ENCODE results near the gene PRR13.
"Not testable (repeated sequence)": the region's sequence is repeated elsewhere in the genome, so short reads cannot be mapped to it uniquely, and the experiment has no call there.

Gene PRR13

DNA sequence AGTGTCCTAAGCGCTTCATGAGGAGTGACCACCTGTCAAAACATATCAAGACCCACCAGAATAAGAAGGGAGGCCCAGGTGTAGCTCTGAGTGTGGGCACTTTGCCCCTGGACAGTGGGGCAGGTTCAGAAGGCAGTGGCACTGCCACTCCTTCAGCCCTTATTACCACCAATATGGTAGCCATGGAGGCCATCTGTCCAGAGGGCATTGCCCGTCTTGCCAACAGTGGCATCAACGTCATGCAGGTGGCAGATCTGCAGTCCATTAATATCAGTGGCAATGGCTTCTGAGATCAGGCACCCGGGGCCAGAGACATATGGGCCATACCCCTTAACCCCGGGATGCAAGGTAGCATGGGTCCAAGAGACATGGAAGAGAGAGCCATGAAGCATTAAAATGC, 30.6 kb upstream of the PRR13 start:
- H4K20me1 ChIP-seq (ENCODE audit: low read depth, low read length): no peaks in the 10 kb centered on the region
- H2AFZ ChIP-seq (ENCODE audit: low read depth, low read length, severe bottlenecking): no peak overlapping the region
- peaks cover 16% of the 10 kb centered on the region; the same call in 1 of the 2 replicates for H3K36me3 ChIP-seq (ENCODE audit: low read length)

DNA sequence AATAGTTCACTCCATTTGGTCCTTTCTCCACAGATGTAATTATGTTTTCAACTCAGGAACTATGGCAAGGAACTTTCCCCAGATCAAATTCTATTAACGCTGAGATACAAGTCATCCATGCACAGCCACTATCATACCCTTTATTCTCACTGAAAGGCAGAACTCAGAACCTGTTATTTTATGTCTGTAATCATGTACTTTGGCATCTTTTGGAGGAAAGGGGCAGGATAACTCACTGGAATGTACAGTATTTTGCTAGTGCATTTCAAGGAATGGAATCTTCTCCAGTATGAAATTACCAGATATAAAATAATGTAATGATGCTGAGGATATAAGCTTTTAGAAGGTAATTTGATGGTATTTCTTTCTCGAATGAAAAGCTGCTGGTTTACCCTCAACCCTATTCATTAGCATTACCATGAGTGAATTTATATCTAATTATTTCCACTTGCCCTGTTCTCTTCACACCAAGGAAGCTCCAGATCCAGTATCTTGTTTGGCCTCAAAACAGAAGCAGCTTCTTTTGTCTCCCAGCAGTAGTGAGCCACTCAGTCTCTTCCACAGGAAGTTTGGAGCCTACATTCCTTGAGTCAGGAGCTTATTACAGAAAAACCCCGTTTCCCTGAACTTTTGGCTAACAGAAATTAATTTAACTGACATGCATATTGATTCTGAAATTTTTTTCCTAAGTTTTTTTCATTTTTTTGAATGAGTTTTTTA, 27.9 kb upstream of the PRR13 start:
- Histone ChIP-seq H3F3A (ENCODE audit: insufficient read depth) (0 out of 2 replicates have a peak, but pooled peaks cover 8% of the 10 kb centered on the region), H3K27ac (ENCODE audit: low read depth, low read length) (no peak overlapping the region), H3K9me2 (replicated peaks; ENCODE audit: insufficient read depth, low read length) (no peaks in the 10 kb centered on the region), H4K20me1 (ENCODE audit: low read depth, low read length) (no peaks in the 10 kb centered on the region), H3K4me3 (ENCODE audit: insufficient read depth, low read length, poor library complexity, severe bottlenecking) (no peak overlapping the region), H3K9ac (ENCODE audit: low read length) (no peak overlapping the region), H3K9me3 (ENCODE audit: insufficient read depth, low read length) (no peaks in the 10 kb centered on the region), H3K4me2 (ENCODE audit: low read depth, low read length, poor library complexity, severe bottlenecking) (no peak overlapping the region), H3K27me3 (ENCODE audit: low read length) (no peaks in the 10 kb centered on the region), H3K36me3 (ENCODE audit: low read length) (peaks cover 16% of the 10 kb centered on the region; the same call in 1 of the 2 replicates), H2AFZ (ENCODE audit: low read depth, low read length, severe bottlenecking) (no peak overlapping the region), H3K79me2 (ENCODE audit: insufficient read depth, low read length) (no peaks in the 10 kb centered on the region)
- no peak for TF ChIP-seq EZH2phosphoT487 (conservative IDR thresholded peaks at IDR 0.05; ENCODE audit: low read length)
- TF ChIP-seq, protein P1, sequence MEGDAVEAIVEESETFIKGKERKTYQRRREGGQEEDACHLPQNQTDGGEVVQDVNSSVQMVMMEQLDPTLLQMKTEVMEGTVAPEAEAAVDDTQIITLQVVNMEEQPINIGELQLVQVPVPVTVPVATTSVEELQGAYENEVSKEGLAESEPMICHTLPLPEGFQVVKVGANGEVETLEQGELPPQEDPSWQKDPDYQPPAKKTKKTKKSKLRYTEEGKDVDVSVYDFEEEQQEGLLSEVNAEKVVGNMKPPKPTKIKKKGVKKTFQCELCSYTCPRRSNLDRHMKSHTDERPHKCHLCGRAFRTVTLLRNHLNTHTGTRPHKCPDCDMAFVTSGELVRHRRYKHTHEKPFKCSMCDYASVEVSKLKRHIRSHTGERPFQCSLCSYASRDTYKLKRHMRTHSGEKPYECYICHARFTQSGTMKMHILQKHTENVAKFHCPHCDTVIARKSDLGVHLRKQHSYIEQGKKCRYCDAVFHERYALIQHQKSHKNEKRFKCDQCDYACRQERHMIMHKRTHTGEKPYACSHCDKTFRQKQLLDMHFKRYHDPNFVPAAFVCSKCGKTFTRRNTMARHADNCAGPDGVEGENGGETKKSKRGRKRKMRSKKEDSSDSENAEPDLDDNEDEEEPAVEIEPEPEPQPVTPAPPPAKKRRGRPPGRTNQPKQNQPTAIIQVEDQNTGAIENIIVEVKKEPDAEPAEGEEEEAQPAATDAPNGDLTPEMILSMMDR (IDR thresholded peaks at IDR 0.05; ENCODE audit: insufficient read depth, low read length, poor library complexity, severe bottlenecking): no peak

More for the DNA sequence above, 30.6 kb upstream of the PRR13 start:
- Histone ChIP-seq H3K27me3 (ENCODE audit: low read length) (no peaks in the 10 kb centered on the region), H3K9me2 (replicated peaks; ENCODE audit: insufficient read depth, low read length) (no peaks in the 10 kb centered on the region), H3K9me3 (ENCODE audit: insufficient read depth, low read length) (no peaks in the 10 kb centered on the region), H3K4me2 (ENCODE audit: low read depth, low read length, poor library complexity, severe bottlenecking) (no peak overlapping the region), H3K79me2 (ENCODE audit: insufficient read depth, low read length) (no peaks in the 10 kb centered on the region; the same call in 1 of the 2 replicates), H3K9ac (ENCODE audit: low read length) (no peak overlapping the region), H3K27ac (ENCODE audit: low read depth, low read length) (no peak overlapping the region), H3F3A (ENCODE audit: insufficient read depth) (0 out of 2 replicates have a peak, but pooled peaks cover 3% of the 10 kb centered on the region), H3K4me3 (ENCODE audit: insufficient read depth, low read length, poor library complexity, severe bottlenecking) (no peak overlapping the region)
- TF ChIP-seq, protein P1 (IDR thresholded peaks at IDR 0.05; ENCODE audit: insufficient read depth, low read length, poor library complexity, severe bottlenecking): no peak
- TF ChIP-seq EZH2phosphoT487 (conservative IDR thresholded peaks at IDR 0.05; ENCODE audit: low read length): no peak

DNA sequence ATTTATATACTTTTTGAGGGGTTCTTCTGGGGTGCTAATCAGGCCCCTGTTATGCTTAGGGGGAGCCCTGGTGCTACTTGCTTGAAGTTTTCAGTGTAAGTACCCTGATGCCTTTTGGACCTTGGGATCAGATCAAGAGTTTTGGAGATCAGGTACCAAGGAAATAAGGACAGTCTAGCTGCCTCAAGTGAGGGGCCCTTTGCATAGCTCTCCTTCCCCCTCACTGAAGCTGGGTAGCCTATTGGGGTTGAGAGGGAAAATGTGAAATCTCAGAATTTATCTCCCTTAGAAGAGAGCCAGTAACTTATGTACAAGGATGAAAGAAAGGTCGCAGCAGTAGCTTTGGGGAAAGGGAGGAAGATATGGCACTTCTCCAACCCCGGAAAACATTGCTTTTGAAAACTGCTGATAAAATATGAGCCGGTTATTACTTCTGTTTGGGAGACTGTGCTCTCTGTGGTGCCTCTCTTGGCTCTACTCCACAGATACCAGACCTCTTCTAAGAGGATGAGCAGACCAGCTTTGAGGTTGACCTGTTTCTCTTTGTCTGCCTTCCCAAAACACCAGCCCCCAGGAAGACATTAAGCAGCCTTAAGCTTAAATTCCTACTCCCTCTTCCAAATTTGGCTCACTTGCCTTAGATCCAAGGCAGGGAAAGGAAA, 26.6 kb upstream of the PRR13 start:
- H3K4me3 ChIP-seq (ENCODE audit: insufficient read depth, low read length, poor library complexity, severe bottlenecking): no peak overlapping the region
- TF ChIP-seq, protein P1 (IDR thresholded peaks at IDR 0.05; ENCODE audit: insufficient read depth, low read length, poor library complexity, severe bottlenecking): no peak
- TF ChIP-seq EZH2phosphoT487 (conservative IDR thresholded peaks at IDR 0.05; ENCODE audit: low read length): no peak
- no peaks in the 10 kb centered on the region for H3K9me3 ChIP-seq (ENCODE audit: insufficient read depth, low read length)
- no peaks in the 10 kb centered on the region for H3K79me2 ChIP-seq (ENCODE audit: insufficient read depth, low read length)
- 0 out of 2 replicates have a peak, but pooled peaks cover 8% of the 10 kb centered on the region for H3F3A ChIP-seq (ENCODE audit: insufficient read depth)
- peaks cover 16% of the 10 kb centered on the region; the same call in 1 of the 2 replicates for H3K36me3 ChIP-seq (ENCODE audit: low read length)
- no peak overlapping the region for H3K9ac ChIP-seq (ENCODE audit: low read length)
- H3K9me2 ChIP-seq (replicated peaks; ENCODE audit: insufficient read depth, low read length): no peaks in the 10 kb centered on the region
- no peaks in the 10 kb centered on the region for H4K20me1 ChIP-seq (ENCODE audit: low read depth, low read length)
- no peak overlapping the region for H3K27ac ChIP-seq (ENCODE audit: low read depth, low read length)
- no peak overlapping the region for H2AFZ ChIP-seq (ENCODE audit: low read depth, low read length, severe bottlenecking)
- no peak overlapping the region for H3K4me2 ChIP-seq (ENCODE audit: low read depth, low read length, poor library complexity, severe bottlenecking)
- H3K27me3 ChIP-seq (ENCODE audit: low read length): no peaks in the 10 kb centered on the region

DNA sequence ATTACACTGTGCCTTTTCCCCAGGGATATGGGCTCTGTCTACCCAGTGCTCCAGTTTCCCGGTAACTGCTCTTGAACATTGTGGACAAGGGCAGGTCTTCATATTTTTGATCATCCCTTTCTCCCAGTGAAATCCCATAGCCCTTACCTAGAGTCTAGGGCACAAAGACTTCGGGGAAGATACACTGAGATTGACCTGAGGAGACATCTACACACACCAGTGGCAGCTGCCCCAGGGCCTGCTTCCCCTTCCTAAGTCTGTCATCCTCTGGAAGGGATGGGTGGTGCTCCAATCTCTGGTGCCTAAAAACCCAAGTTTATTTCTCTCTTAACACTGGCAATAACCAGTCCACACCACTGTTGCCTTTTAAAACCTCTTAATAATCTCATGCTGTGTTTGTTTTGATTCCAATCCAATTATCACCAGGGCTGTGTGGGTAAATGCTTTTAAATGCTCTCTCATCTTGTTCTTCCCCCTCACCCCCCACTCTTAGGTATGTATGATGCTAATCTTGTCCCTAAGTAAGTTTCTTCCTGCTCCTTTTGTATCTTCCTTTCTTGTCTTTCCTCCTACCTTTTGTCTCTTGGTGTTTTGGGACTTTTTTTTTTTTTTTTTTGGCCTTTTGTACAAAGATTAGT, 25.7 kb upstream of the PRR13 start:
- H2AFZ ChIP-seq (ENCODE audit: low read depth, low read length, severe bottlenecking); H3K27ac ChIP-seq (ENCODE audit: low read depth, low read length); H3K4me3 ChIP-seq (ENCODE audit: insufficient read depth, low read length, poor library complexity, severe bottlenecking); H4K20me1 ChIP-seq (ENCODE audit: low read depth, low read length); H3K9me3 ChIP-seq (ENCODE audit: insufficient read depth, low read length); H3K9me2 ChIP-seq (replicated peaks; ENCODE audit: insufficient read depth, low read length); H3K9ac ChIP-seq (ENCODE audit: low read length); H3K79me2 ChIP-seq (ENCODE audit: insufficient read depth, low read length); H3K4me2 ChIP-seq (ENCODE audit: low read depth, low read length, poor library complexity, severe bottlenecking); H3F3A ChIP-seq (ENCODE audit: insufficient read depth); H3K27me3 ChIP-seq (ENCODE audit: low read length): not testable (repeated sequence)
- peaks cover 16% of the 10 kb centered on the region; the same call in 1 of the 2 replicates for H3K36me3 ChIP-seq (ENCODE audit: low read length)

DNA sequence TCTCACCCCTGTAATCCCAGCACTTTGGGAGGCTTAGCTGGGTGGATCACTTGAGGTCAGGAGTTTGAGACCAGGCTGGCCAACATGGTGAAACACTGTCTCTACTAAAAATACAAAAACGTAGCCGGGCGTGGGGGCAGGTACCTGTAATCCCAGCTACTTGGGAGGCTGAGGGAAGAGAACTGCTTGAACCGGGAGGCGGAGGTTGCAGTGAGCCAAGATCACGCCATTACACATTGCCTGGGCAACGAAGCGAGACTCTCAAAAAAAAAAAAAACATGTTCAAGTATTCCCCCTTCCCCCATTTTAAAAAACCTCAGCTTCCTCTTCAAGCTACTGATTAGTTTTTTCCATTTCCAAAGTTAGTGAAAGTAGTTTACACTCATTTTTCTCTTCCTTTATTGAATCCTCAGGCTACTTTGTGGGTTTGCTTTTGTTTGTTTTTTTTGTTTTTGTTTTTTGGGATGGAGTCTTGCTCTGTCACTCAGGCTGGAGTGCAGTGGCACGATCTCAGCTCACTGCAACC, 24.2 kb upstream of the PRR13 start:
- not testable (repeated sequence) for H3K9me3 ChIP-seq (ENCODE audit: insufficient read depth, low read length); H4K20me1 ChIP-seq (ENCODE audit: low read depth, low read length); H3K27ac ChIP-seq (ENCODE audit: low read depth, low read length); H3K4me3 ChIP-seq (ENCODE audit: insufficient read depth, low read length, poor library complexity, severe bottlenecking); H3K4me2 ChIP-seq (ENCODE audit: low read depth, low read length, poor library complexity, severe bottlenecking); H3K79me2 ChIP-seq (ENCODE audit: insufficient read depth, low read length); H2AFZ ChIP-seq (ENCODE audit: low read depth, low read length, severe bottlenecking); H3F3A ChIP-seq (ENCODE audit: insufficient read depth); H3K9ac ChIP-seq (ENCODE audit: low read length); H3K9me2 ChIP-seq (replicated peaks; ENCODE audit: insufficient read depth, low read length); H3K27me3 ChIP-seq (ENCODE audit: low read length)
- H3K36me3 ChIP-seq (ENCODE audit: low read length): peaks cover 11% of the 10 kb centered on the region; the same call in 1 of the 2 replicates
